ENCODE data around the gene GLRX2. TPM values are rescaled to one million over a fixed set of nuclear protein-coding genes. Genes with fewer than 3 reads are reported as not detected.

Gene GLRX2
- total and polyA plus RNA-seq, 2 of the 8 experiments (the other 6 are each of a cell fraction or from before 2014, with no cell fraction given): 4.8 to 13.5 TPM

DNA sequence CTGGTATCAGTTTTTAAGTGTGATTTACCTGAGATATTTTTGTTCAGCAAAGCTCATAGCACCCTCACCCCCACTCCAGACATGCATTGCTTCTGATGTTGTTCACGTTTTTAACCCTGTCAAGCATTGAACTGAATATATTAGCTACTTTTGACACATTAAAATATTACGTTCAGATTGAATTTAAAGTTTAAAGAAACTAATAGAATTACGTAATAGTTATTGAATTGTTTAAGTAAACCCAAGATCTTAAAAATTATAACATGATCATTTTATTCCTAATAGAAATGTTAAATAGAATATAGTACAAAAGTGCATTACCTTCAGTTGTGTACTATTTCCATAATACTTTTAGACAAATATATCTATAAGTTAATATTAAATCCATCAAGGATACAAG lies 18.9 kb downstream of the GLRX2 start (continued):
- TF ChIP-seq CHD7 (IDR thresholded peaks at IDR 0.05; ENCODE audit: insufficient replicate concordance, low read length): no peak
- TF ChIP-seq TEAD4 (IDR thresholded peaks at IDR 0.05; ENCODE audit: low read depth, low read length): no peak
- no peak for TF ChIP-seq SUZ12 (IDR thresholded peaks at IDR 0.05; ENCODE audit: low read length)
- no peak for TF ChIP-seq RNF2 (IDR thresholded peaks at IDR 0.05; ENCODE audit: borderline replicate concordance, low read depth, low read length, missing control alignments, poor library complexity, severe bottlenecking)
- TF ChIP-seq BRCA1 (IDR thresholded peaks at IDR 0.05; ENCODE audit: low read depth, low read length): no peak
- TF ChIP-seq KDM4A (IDR thresholded peaks at IDR 0.05; ENCODE audit: low read depth, low read length, severe bottlenecking): no peak
- TF ChIP-seq POU5F1 (IDR thresholded peaks at IDR 0.05; ENCODE audit: low read depth, low read length): no peak
- no peak for TF ChIP-seq SP2 (IDR thresholded peaks at IDR 0.05; ENCODE audit: low read length)
- no peak for TF ChIP-seq USF2 (IDR thresholded peaks at IDR 0.05; ENCODE audit: low read length)
- TF ChIP-seq TCF12 (IDR thresholded peaks at IDR 0.05; ENCODE audit: low read depth, low read length): no peak
- TF ChIP-seq NANOG (IDR thresholded peaks at IDR 0.05; ENCODE audit: insufficient read depth, low read depth, low read length, poor library complexity, severe bottlenecking): no peak
